OCI-LY3 (cell line): ENCODE measurements around the gene TENT5C.

Source experiments
- H2AFZ ChIP-seq: fragments of 200-600, 300-600 bp; shearing (Covaris generic); 2 replicates; pipeline ENCODE4 v1.6.0; 2014; ENCODE audit warnings: antibody characterized with exemption, low read depth, low read length
- H3K27ac ChIP-seq: fragments of 200-600, 300-600 bp; sonication (generic); 2 replicates; pipeline ENCODE4 v1.5.1; 2014; ENCODE audit warnings: mild to moderate bottlenecking, low read length, moderate library complexity, mixed read lengths
- H3K27me3 ChIP-seq: fragments of 200-600, 300-600 bp; sonication (generic); 2 replicates; pipeline ENCODE4 v1.6.1; 2014; ENCODE audit warnings: low read depth, low read length, mixed read lengths
- H3K36me3 ChIP-seq: fragments of 200-600, 300-600 bp; sonication (generic); replicated peaks from 2 replicates; pipeline ENCODE3; 2014; ENCODE audit warnings: low read depth, low read length, mixed read lengths
- H3K4me1 ChIP-seq: fragments of 300-600, 200-600 bp; sonication (generic); 2 replicates; pipeline ENCODE4 v1.6.1; 2014; ENCODE audit warnings: low read length, mixed read lengths
- H3K4me2 ChIP-seq: fragments of 200-600, 300-600 bp; sonication (generic); 2 replicates; pipeline ENCODE4 v1.6.1; 2014; ENCODE audit warnings: low read length, mixed read lengths
- H3K4me3 ChIP-seq: fragments of 300-600, 200-600 bp; sonication (generic); 2 replicates; pipeline ENCODE4 v1.5.1; 2014; ENCODE audit warnings: antibody characterized with exemption, mild to moderate bottlenecking, low read length, moderate library complexity
- H3K79me2 ChIP-seq: fragments of 300-600, 200-600 bp; shearing (Covaris generic); 2 replicates; pipeline ENCODE4 v1.6.1; 2014; ENCODE audit warnings: mild to moderate bottlenecking, low read length, mixed read lengths
- H3K9ac ChIP-seq: fragments of 300-600, 200-600 bp; shearing (Covaris generic); 2 replicates; pipeline ENCODE4 v1.6.0; 2014; ENCODE audit warnings: mild to moderate bottlenecking, low read length, moderate library complexity
- H3K9me3 ChIP-seq: fragments of 200-600, 300-600 bp; shearing (Covaris generic); 2 replicates; pipeline ENCODE4 v1.6.1; 2014; ENCODE audit warnings: low read length, mixed read lengths; ENCODE audit not compliant: insufficient read depth
- H4K20me1 ChIP-seq: fragments of 200-600, 300-600 bp; sonication (generic); 2 replicates; pipeline ENCODE4 v1.6.1; 2016; ENCODE audit warnings: low read length, mixed read lengths; ENCODE audit not compliant: insufficient read depth
- CTCF ChIP-seq: fragments of 200-600, 300-600 bp; sonication (generic); IDR thresholded peaks from 2 replicates; pipeline ENCODE4 v1.5.1; 2014; ENCODE audit warnings: antibody characterized with exemption, low read length, low read depth
- EZH2phosphoT487 ChIP-seq: fragments of 200-600 bp; shearing (Covaris generic); IDR thresholded peaks from 2 replicates; pipeline ENCODE4 v1.6.1; 2018; ENCODE audit warnings: antibody characterized with exemption, mixed run types, low read depth

TENT5C gene

GRCh38 chr1:117580436-117580835, 25.4 kb upstream of the TENT5C start:
- Histone ChIP-seq H2AFZ (no peak overlapping the region), H3K27ac (no peak overlapping the region), H3K27me3 (no peaks in the 10 kb centered on the region), H3K4me3 (no peak overlapping the region), H3K9ac (no peak overlapping the region), H3K4me1 (no peaks in the 10 kb centered on the region), H3K79me2 (no peaks in the 10 kb centered on the region), H4K20me1 (no peaks in the 10 kb centered on the region), H3K36me3 (no peaks in the 10 kb centered on the region), H3K4me2 (no peak overlapping the region), H3K9me3 (no peaks in the 10 kb centered on the region)
- TF ChIP-seq EZH2phosphoT487: no peak
- no peak for TF ChIP-seq CTCF

GRCh38 chr1:117580882-117581281, 25.0 kb upstream of the TENT5C start:
- H3K4me1 ChIP-seq: no peaks in the 10 kb centered on the region
- no peaks in the 10 kb centered on the region for H3K9me3 ChIP-seq
- no peak overlapping the region for H3K27ac ChIP-seq
- no peak overlapping the region for H3K9ac ChIP-seq
- no peak overlapping the region for H3K4me3 ChIP-seq
- H3K4me2 ChIP-seq: no peak overlapping the region
- H3K27me3 ChIP-seq: no peaks in the 10 kb centered on the region
- no peaks in the 10 kb centered on the region for H3K36me3 ChIP-seq
- H4K20me1 ChIP-seq: no peaks in the 10 kb centered on the region
- H2AFZ ChIP-seq: no peak overlapping the region
- TF ChIP-seq CTCF (0 out of 2 replicates have a peak, but pooled peaks have one; percentile 4), EZH2phosphoT487 (no peak)
- no peaks in the 10 kb centered on the region for H3K79me2 ChIP-seq

- H3K9me3 ChIP-seq: no peaks in the 10 kb centered on the region
- H3K4me1 ChIP-seq: no peaks in the 10 kb centered on the region
- H3K27me3 ChIP-seq: no peaks in the 10 kb centered on the region
- no peak overlapping the region for H2AFZ ChIP-seq
- no peak overlapping the region for H3K4me2 ChIP-seq
- H3K36me3 ChIP-seq: no peaks in the 10 kb centered on the region
- no peaks in the 10 kb centered on the region for H3K79me2 ChIP-seq
- TF ChIP-seq EZH2phosphoT487: no peak
- TF ChIP-seq CTCF: no peak
- H3K4me3 ChIP-seq: no peak overlapping the region
- H4K20me1 ChIP-seq: no peaks in the 10 kb centered on the region
- H3K9ac ChIP-seq: no peak overlapping the region
- H3K27ac ChIP-seq: no peak overlapping the region
Observed at GRCh38 chr1:117581391-117581943, 24.4 kb upstream of the TENT5C start.

GRCh38 chr1:117582451-117582850, 23.4 kb upstream of the TENT5C start:
- no peak overlapping the region for H3K9ac ChIP-seq
- no peaks in the 10 kb centered on the region for H3K36me3 ChIP-seq
- H2AFZ ChIP-seq: no peak overlapping the region
- TF ChIP-seq EZH2phosphoT487 (no peak), CTCF (no peak)
- no peak overlapping the region for H3K27ac ChIP-seq
- H3K4me3 ChIP-seq: no peak overlapping the region
- no peaks in the 10 kb centered on the region for H3K9me3 ChIP-seq
- no peak overlapping the region for H3K4me2 ChIP-seq
- H4K20me1 ChIP-seq: no peaks in the 10 kb centered on the region
- H3K4me1 ChIP-seq: no peaks in the 10 kb centered on the region
- H3K27me3 ChIP-seq: no peaks in the 10 kb centered on the region
- no peaks in the 10 kb centered on the region for H3K79me2 ChIP-seq
